NB4 (cell line): ENCODE measurements around the gene CD200.

Source experiments
- DNase-seq: peaks from one replicate; pipeline ENCODE4 v3.0.0; 2010; ENCODE audit warnings: low read depth
- H3K4me3 ChIP-seq: one replicate; pipeline ENCODE4 v1.5.1; 2011; ENCODE audit warnings: mild to moderate bottlenecking, low read depth, low read length, moderate library complexity
- MYC ChIP-seq: IDR thresholded peaks from 2 replicates; pipeline ENCODE4 v1.6.1; 2011; ENCODE audit warnings: low read depth, low read length
- POLR2A ChIP-seq: IDR thresholded peaks from 2 replicates; pipeline ENCODE4 v1.6.1; 2011; ENCODE audit warnings: mild to moderate bottlenecking; ENCODE audit not compliant: insufficient read length; ENCODE audit errors: extremely low read depth
- TF ChIP-seq, protein P1 (sequence below): IDR thresholded peaks from one replicate; pipeline ENCODE4 v1.5.1; 2012; ENCODE audit warnings: low read depth, low read length
- TF ChIP-seq, protein P2 (sequence below): IDR thresholded peaks from 2 replicates; pipeline ENCODE4 v1.6.1; 2011; ENCODE audit warnings: low read depth, low read length

CD200 gene

DNA sequence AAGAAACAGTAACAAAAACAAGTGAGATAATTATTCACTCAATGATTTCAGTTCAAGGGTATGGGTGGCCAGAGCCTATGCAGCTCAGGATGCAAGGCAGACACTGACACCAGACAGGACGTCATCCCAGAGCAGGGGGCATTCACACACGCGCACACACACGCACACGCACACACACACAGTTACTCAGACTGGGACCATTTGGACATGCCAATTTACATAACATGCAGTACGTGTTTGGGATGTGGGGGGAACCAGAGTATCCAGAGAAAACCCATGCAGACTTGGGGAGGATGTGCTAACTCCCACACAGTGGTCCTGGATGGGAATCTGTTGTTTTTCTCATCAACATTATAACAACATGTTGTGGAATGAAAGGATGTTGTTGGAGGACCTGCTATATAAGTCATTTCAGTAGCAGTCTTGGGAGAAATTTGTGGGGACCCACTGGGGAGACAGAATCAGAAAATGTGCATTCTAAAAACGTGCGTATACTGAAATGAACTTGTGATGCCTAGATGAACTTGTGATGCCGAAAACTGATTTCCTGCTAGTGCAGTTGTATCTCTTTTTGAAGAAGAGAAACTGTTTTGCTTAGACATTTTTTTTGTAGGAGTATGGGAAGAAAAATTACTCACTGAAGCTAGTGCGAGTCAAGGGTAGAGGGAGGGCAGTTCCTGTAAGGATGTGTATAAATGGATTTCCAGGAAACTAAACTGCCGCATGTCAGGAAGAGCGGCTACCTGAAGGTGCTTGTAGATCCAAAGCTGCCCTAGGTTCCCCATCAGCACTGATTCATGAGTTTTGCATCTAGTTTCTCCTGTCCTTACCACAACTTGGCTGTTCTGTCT, 25.2 kb downstream of the CD200 start:
- no peak for DNase-seq
- H3K4me3 ChIP-seq: no peak overlapping the region
- no peak for TF ChIP-seq POLR2A
- TF ChIP-seq MYC: no peak
- TF ChIP-seq, protein P1, sequence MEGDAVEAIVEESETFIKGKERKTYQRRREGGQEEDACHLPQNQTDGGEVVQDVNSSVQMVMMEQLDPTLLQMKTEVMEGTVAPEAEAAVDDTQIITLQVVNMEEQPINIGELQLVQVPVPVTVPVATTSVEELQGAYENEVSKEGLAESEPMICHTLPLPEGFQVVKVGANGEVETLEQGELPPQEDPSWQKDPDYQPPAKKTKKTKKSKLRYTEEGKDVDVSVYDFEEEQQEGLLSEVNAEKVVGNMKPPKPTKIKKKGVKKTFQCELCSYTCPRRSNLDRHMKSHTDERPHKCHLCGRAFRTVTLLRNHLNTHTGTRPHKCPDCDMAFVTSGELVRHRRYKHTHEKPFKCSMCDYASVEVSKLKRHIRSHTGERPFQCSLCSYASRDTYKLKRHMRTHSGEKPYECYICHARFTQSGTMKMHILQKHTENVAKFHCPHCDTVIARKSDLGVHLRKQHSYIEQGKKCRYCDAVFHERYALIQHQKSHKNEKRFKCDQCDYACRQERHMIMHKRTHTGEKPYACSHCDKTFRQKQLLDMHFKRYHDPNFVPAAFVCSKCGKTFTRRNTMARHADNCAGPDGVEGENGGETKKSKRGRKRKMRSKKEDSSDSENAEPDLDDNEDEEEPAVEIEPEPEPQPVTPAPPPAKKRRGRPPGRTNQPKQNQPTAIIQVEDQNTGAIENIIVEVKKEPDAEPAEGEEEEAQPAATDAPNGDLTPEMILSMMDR: no peak
- TF ChIP-seq, protein P2, sequence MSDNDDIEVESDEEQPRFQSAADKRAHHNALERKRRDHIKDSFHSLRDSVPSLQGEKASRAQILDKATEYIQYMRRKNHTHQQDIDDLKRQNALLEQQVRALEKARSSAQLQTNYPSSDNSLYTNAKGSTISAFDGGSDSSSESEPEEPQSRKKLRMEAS: no peak

DNA sequence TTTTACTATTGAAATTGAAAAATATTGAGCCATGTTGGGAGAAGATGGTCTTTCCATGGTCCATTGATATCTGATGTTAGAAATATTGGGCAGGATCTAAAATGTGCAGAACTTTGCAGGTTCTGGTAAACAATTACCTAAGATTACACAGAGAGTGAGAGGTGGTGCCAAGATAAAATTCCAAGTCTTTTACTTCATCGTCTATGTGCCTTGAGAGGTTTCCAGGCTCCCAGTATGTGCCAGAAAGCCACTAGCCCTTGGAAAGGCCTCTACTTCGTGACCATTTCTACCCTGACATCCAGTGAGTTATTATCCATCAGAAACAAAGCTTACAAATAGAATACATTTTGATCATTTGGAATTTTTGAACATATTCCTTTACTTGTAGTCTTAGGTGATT, 27.6 kb downstream of the CD200 start:
- TF ChIP-seq, protein P2: no peak
- TF ChIP-seq, protein P1: no peak
- TF ChIP-seq MYC (no peak), POLR2A (no peak)
- no peak for DNase-seq
- no peak overlapping the region for H3K4me3 ChIP-seq

DNA sequence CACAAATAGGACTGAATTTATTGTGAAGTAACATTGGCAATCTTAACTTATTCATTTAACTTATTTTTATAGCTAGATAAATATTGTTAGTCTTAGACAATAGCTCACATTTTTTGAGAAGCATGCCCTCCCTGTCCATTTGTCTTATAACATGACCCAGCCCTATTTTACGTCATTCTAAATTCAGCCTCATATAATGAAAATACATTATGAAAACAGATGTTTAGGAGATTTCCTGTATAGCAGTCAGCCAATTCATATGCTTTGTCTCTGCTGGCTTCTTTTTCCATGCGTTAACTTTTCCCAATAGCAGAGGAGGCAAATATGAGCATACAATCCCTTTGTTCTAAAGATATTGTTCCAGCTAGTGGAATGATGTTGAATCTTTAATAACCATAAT, 29.3 kb downstream of the CD200 start:
- H3K4me3 ChIP-seq: no peak overlapping the region
- TF ChIP-seq POLR2A (no peak), MYC (no peak)
- TF ChIP-seq, protein P1: no peak
- TF ChIP-seq, protein P2: no peak
- DNase-seq: no peak

GRCh38 chr3:112364291-112364690, 31.3 kb downstream of the CD200 start:
- TF ChIP-seq, protein P1: no peak
- no peak for TF ChIP-seq MYC
- TF ChIP-seq POLR2A: no peak
- TF ChIP-seq, protein P2: no peak
- no peak for DNase-seq
- H3K4me3 ChIP-seq: no peak overlapping the region

- H3K4me3 ChIP-seq: no peak overlapping the region
- TF ChIP-seq POLR2A: no peak
- TF ChIP-seq, protein P1: no peak
- TF ChIP-seq MYC: no peak
- TF ChIP-seq, protein P2: no peak
- DNase-seq: no peak
These were observed 32.1 kb downstream of the CD200 start for GRCh38 chr3:112365035-112365434.
